ENCODE results near the gene GSTP1. TPM values are rescaled to one million over a fixed set of nuclear protein-coding genes. Genes with fewer than 3 reads are reported as not detected.

GSTP1 gene
- total RNA-seq, 1 experiment from 2014 or later: 893 TPM

DNA sequence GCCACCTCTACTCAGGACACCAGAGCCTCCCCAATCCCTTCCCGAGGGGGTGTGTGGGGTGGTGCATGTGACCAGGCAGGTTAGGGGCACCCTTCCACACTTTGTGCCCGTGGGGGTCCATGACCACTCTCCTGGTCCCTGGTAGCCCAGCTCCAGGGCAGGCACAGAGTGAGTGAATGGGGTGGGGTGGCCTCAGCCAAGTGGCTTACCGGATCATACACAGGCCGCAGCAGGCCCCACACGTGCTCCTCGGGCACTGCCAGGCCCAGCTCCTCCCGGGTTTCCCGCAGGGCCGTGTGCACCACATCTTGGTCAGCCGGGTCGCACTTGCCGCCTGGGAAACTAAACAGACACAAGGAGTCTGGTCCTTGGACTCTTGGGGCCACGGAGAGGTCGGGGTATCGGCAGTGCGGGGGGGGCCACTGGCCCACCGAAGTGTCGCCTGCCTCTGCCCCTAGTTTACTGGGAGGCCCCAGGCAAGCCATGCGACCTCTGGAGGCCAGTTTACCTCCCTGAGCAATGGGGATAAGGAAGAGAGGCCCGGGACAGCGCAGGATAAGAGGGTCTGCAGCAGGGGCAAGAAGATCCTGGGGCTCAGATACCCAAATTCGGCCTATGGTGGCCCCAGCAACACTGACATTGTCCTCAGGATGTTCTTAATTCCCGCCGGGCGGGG lies 45.2 kb downstream of the GSTP1 start:
- no peaks in the 10 kb centered on the region for H3K36me3 ChIP-seq (ENCODE audit: control insufficient read depth in 1 of 2, insufficient read depth in 2 of 2, low read length in 2 of 2)
- H2AFZ ChIP-seq (ENCODE audit: low read depth, low read length, poor library complexity, severe bottlenecking): no peak overlapping the region
- POLR2A ChIA-PET: interaction anchor here (1.2 kb wide), 3 partner anchors 10 to 56 kb away, joined by 3 to 6 read pairs (median 3); no protein-coding TSS in a partner anchor
- ATAC-seq (no peak), DNase-seq (ENCODE audit: low read depth, low spot score) (no peak)
- RAD21 ChIA-PET (ENCODE audit: low non-redundant PET in 1 of 2, low total read pairs in 2 of 2, uncharacterized antibody in 2 of 2, unreplicated experiment in 2 of 2): interaction anchor here (0.8 to 1.3 kb wide), 2 partner anchors 31 to 63 kb away, joined by 4 to 6 read pairs; no protein-coding TSS in a partner anchor
- peak overlapping the region; percentile 75 for H3K9ac ChIP-seq (ENCODE audit: low read length)
- no peaks in the 10 kb centered on the region for H3K9me2 ChIP-seq (ENCODE audit: insufficient read depth)
- H3K27me3 ChIP-seq (ENCODE audit: insufficient read depth, low read length): no peaks in the 10 kb centered on the region
- BruUV-seq (replicated peaks): TSS peak; percentile 46
- intact Hi-C loops (cut with micrococcal nuclease): no loop called here
- H3K27ac ChIP-seq (ENCODE audit: low read depth, low read length): peak overlapping the region; percentile 96; the same call in 1 of the 2 replicates
- H3K9me3 ChIP-seq (ENCODE audit: control insufficient read depth in 1 of 2, insufficient read depth in 1 of 2, low read depth in 1 of 2, low read length in 2 of 2): no peaks in the 10 kb centered on the region
- H3K4me1 ChIP-seq (ENCODE audit: control insufficient read depth in 1 of 2, insufficient read depth in 2 of 2, low read length in 2 of 2): peaks cover 5 to 25% of the 10 kb centered on the region in 2 experiments; a peak in 3 of 4 replicates
- TF ChIP-seq, protein P1, sequence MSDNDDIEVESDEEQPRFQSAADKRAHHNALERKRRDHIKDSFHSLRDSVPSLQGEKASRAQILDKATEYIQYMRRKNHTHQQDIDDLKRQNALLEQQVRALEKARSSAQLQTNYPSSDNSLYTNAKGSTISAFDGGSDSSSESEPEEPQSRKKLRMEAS (IDR thresholded peaks at IDR 0.05): no peak
- TF ChIP-seq POLR2A (IDR thresholded peaks at IDR 0.05; ENCODE audit: borderline replicate concordance, extremely low read depth, insufficient read depth, insufficient read length): no peak
- no peak for TF ChIP-seq POLR2AphosphoS5 (IDR thresholded peaks at IDR 0.05; ENCODE audit: low read depth, low read length)
- TF ChIP-seq EZH2phosphoT487 (IDR thresholded peaks at IDR 0.05; ENCODE audit: borderline replicate concordance): no peak
- no peak for TF ChIP-seq SP1 (IDR thresholded peaks at IDR 0.05; ENCODE audit: low read depth)
- TF ChIP-seq, protein P2, sequence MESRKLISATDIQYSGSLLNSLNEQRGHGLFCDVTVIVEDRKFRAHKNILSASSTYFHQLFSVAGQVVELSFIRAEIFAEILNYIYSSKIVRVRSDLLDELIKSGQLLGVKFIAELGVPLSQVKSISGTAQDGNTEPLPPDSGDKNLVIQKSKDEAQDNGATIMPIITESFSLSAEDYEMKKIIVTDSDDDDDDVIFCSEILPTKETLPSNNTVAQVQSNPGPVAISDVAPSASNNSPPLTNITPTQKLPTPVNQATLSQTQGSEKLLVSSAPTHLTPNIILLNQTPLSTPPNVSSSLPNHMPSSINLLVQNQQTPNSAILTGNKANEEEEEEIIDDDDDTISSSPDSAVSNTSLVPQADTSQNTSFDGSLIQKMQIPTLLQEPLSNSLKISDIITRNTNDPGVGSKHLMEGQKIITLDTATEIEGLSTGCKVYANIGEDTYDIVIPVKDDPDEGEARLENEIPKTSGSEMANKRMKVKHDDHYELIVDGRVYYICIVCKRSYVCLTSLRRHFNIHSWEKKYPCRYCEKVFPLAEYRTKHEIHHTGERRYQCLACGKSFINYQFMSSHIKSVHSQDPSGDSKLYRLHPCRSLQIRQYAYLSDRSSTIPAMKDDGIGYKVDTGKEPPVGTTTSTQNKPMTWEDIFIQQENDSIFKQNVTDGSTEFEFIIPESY (IDR thresholded peaks at IDR 0.05; ENCODE audit: extremely low read depth, insufficient replicate concordance, low read length): no peak
- TF ChIP-seq FOSL1 (IDR thresholded peaks at IDR 0.05; ENCODE audit: low read depth): no peak
- no peak for TF ChIP-seq RAD21 (IDR thresholded peaks at IDR 0.05; ENCODE audit: low read depth)
- peak overlapping the region; percentile 54 to 60 for H3K4me3 ChIP-seq (replicated peaks in 1 of 2; ENCODE audit: low read depth in 1 of 2, low read length in 2 of 2)
- CTCF ChIA-PET: interaction anchor here (0.6 to 2.9 kb wide), 20 partner anchors 9 to 227 kb away, joined by 3 to 34 read pairs (median 9); partner anchors contain the start of genes ACY3, GSTP1, PPP1CA and TBX10
- peak overlapping the region; percentile 92 for H3K4me2 ChIP-seq (ENCODE audit: low read length)
- H3K79me2 ChIP-seq (ENCODE audit: insufficient read depth, low read length): no peaks in the 10 kb centered on the region
- no peaks in the 10 kb centered on the region for H4K20me1 ChIP-seq (ENCODE audit: insufficient read depth)

Measured in HCT116 (cell line).